HG02981 (cell line): ENCODE results near the gene ST6GALNAC3.

Source experiments
- ATAC-seq: cut with Tn5 transposase; IDR thresholded peaks from one replicate; pipeline ENCODE4 v1.9.1; 2021; ENCODE audit warnings: mild to moderate bottlenecking, moderate library complexity; ENCODE audit not compliant: unreplicated experiment

The ST6GALNAC3 gene

GRCh38 chr1:76669624-76670315, 595.2 kb downstream of the ST6GALNAC3 start:
- no peak for ATAC-seq

- ATAC-seq = no peak
Measured at GRCh38 chr1:76674689-76675210, 600.2 kb downstream of the ST6GALNAC3 start.

GRCh38 chr1:76677416-76678405, 603.2 kb downstream of the ST6GALNAC3 start:
- no peak for ATAC-seq

- ATAC-seq = no peak
Measured at GRCh38 chr1:76679534-76680152, 605.1 kb downstream of the ST6GALNAC3 start.

GRCh38 chr1:76680651-76681050, 606.1 kb downstream of the ST6GALNAC3 start:
- no peak for ATAC-seq

GRCh38 chr1:76682138-76682537, 607.6 kb downstream of the ST6GALNAC3 start:
- ATAC-seq = no peak
